Activated CD8-positive, alpha-beta memory T cell treated with anti-CD3 and anti-CD28 coated beads for 4 hours (primary cell): Measurements from ENCODE around the gene MYH13.

Source experiments
- DNase-seq, 2 donors: peaks; one replicate each; pipeline ENCODE4 v3.0.0-alpha.2; 2020; ENCODE audit warnings: low read depth in 2 of 2

MYH13 gene

GRCh38 chr17:10251212-10251948 is 121.4 kb downstream of the MYH13 start:
- no peak for DNase-seq
